Measurements from ENCODE around the gene ENKD1.
A peak's percentile ranks its signal among the peaks of the same experiment; 100 is the strongest.

The ENKD1 gene

DNA sequence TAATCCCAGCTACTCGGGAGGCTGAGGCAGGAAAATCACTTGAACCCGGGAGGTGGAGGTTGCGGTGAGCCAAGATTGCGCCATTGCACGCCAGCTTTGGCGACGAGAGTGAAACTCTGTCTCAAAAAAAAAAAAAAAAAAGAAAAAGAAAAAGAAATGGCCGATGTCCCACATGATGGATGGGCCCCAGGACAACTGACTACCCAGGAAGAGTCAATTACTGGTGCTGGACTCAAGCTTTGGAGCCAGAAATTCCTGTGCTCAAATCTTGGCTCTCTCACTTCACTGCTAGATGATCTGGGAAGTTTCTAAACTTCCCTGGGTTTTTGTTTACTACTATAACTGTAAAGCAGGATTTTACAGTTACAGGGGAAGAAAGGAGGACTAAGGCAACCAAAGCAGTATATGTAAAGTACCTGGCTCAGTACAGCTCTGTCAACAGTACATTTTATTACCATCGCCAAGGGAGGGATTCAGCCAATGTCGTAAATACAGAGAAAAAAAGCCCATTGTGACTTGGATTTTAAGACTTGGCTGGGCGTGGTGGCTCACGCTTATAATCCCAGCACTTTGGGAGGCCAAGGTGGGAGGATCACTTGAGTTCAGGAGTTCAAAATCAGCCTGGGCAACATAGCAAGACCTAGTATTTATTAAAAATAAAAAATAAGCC lies 11.9 kb upstream of the ENKD1 start:
- DNase-seq = no peak

DNA sequence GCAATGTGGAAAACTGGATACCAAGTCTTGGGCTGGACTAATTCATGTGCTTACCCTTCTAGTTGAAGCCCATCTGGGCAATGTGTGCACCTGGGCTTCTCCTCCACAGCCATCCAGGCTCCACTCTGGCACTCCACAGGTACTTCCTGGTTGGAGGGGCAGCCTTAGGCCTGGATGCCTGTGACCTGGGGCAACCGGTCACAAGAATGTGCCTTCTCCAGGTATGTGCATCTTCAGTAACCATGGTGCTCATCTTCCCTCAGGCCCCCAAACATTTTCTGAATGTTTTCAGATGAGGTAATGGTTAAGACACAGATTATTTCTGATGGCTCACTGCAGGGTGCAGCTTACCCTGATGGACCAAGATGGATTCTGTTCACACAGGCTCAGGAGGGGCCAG lies 11.2 kb upstream of the ENKD1 start:
- no peak for DNase-seq

DNA sequence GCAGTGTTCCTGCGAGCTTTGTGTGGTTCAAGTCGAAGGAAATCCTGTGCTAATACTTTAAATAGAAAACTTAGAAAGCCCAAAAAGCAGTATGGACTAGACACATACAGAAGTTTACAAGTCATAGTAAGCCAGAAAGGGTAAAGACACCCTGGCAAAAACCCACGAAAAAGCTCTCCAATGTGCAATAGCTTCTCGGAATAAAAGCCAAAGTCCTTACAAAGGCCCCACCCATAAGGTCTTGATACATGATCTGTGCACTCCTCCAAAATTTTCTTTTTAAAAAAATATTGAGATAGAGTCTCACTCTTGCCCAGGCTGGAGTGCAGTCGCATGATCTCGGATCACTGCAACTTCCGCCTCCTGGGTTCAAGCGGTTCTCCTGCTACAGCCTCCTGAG lies 10.4 kb upstream of the ENKD1 start:
- no peak for DNase-seq

GRCh38 chr16:67676516-67676915 lies 10.0 kb upstream of the ENKD1 start:
- DNase-seq = no peak

DNA sequence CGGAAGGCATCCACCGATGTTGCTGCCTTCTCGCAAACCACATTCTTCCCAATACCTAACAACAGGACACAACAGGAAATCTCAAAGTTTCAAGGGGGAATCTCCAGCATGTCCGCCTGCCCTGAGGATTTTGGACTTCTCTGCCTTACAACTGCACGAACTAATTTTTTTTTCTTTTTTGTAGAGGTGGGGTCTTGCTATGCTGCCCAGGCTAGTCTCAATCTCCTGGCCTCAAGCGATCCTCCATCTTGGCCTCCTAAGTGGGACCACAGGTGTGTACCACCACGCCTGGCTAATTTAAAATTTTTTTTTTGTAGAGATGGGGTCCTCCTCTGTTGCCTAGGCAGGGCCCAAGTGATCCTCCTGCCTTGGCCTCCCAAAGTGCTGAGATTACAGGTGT lies 9.4 kb upstream of the ENKD1 start:
- no peak for DNase-seq

DNA sequence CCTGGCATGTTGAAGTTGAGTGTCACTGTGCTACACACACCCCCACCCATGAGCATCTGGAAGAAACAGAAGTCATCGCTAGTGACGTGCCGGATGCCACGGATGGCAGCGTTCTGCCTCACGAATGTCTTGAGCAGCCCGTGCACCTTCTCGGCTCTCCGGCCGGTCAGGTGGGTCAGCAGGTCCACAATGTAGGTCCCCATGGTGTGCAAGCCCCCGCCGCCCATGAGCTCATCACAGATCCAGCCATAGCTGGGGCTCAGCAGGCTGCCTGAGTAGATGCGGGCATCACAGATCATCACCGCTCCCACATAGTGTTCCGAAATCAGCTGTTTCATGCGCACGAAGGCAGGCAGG lies 9.0 kb upstream of the ENKD1 start:
- no peak for DNase-seq

- DNase-seq = no peak
Measured at GRCh38 chr16:67674851-67675578, 8.5 kb upstream of the ENKD1 start.

GRCh38 chr16:67673712-67674580 lies 7.4 kb upstream of the ENKD1 start:
- no peak for DNase-seq

- DNase-seq = no peak
Measured at GRCh38 chr16:67672739-67673662, 6.5 kb upstream of the ENKD1 start.

DNA sequence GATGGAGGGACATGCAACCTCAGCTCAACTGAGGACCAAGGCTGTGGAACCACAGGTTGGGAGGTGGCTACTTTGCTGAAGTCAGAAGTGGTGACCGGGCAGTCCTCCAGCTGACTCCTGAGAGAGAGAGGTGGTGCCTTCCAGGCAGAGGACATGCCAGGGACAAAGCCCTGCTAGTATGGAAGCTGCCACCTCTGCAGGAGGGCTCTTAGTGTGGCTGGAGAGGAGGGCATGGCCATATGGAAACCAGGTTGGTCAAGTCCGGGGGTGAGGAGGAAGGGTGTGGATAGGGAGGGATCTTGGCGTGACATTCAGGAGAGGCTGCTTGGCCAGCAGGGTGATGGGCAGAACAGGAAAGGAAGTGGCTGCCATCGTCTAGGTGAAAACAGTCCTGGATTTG lies 5.8 kb upstream of the ENKD1 start:
- DNase-seq = no peak

GRCh38 chr16:67669499-67670101 lies 3.0 kb upstream of the ENKD1 start:
- DNase-seq = no peak

DNA sequence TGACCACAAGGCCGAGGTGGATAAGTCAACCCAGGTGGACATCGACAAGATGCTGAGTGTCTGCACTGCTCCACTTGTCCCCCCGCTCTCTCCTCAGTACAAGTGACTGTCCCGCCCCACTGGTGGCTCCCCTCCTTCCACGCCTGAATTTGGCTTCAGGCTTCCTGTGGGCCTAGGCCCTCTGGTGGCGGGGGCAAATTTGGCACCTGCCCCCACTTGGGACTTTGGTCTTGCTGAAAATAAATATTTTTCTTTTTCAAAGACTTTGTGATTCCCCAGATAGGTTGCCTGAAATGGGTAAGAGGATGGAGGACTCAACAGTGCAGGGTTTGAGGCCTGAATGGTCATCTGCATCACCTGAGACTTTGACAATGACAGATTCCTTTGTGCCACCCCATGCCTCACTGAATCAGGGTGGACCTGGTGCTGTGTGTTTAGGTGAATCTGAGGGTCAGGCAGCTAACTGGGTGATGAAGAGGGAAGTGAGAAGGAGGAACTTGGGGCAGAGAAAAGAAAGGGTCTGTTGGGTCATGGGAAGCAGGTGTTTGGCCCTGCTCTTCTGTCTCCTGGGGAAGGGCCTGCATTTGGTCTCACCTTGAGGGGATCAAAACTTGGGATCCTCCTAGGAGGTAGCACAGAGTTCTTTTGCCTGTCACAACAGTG lies 2.1 kb upstream of the ENKD1 start:
- DNase-seq = no peak

- DNase-seq = peak; percentile 67
Measured at GRCh38 chr16:67667817-67668494, 1.4 kb upstream of the ENKD1 start.

DNA sequence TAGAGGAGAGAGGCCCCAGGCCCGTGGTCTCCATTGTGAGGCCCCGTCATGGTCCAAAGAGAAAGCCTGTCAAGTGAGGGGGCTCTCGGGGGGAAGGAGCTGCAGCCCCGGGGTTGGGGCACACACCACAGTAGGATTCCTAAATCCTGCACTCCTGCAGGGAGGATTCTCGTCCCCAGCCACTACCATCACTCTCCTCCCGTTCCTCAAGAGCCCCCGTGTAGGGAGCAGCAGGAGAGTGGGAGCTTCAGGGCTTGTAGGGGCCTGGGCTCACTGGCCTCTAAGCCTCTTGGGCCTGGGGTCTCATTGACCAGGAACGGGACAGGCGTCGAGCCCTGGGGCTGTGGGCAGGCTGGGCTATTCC lies 885 bp upstream of the ENKD1 start:
- no peak for DNase-seq

DNA sequence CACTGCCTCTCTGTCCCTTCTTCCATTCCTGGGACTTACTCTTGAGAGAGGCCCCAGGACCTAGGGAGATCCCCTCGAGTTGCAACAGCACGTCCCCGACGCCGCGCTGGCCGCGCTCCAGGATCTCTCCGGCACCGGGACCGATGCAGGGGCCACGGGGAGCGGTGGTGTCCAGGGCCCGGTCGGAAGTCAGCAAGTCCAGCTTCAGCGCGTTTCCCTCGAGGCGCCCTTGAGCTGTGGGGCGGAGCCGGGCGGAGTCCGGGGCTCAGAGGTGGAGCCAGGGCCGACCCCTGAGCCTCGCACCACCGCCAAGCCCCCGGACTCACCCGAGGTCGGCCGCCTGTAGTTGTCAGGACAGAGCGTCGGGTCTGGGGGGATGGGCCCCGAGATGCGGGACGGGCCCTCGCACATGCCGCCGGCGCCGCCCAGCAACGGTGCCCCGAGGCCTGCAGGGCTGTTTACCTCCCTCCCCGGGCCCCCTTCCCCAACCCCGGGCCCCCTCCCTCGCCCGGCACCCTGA lies 458 bp downstream of the ENKD1 start:
- no peak for DNase-seq

DNA sequence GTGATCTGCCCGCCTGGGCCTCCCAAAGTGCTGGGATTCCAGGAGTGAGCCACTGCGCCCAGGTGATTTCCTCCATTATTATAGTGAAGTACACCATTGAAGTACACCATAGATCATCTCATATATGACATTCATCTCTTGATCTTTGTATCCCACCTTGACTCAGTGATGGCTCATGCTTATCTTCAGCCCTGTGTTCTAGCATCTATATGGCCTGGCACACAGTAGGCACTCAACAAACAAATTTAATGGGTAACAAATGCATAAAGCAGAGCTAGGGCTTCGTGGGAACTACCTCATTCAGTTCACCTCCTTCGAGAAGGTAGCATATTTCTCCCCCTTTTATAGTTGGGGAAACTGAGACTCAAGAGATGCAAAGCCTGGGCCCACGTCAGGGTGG lies 952 bp downstream of the ENKD1 start:
- no peak for DNase-seq

GRCh38 chr16:67664871-67665270 lies 1.7 kb downstream of the ENKD1 start:
- DNase-seq = no peak

DNA sequence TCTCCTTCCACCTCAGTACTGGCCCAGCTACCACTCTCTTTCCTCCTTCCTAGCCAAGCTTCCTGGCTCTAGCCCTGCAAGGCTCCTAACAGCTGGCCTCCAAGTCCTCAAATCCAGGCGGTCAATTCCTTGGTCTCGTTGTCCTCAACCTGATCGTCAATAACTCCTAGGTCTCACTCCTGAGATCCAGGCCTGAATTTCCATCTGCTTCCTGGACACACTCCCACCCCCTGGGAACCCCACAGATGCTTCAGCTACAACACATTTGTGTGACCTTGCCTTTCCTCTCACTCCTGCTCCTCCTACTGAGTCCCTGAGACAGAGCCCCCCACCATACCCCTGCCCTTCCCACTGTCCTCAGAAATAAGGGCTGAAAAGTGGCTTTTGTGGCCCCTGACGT lies 2.3 kb downstream of the ENKD1 start:
- no peak for DNase-seq

GRCh38 chr16:67663877-67664222 lies 2.7 kb downstream of the ENKD1 start:
- no peak for DNase-seq

DNA sequence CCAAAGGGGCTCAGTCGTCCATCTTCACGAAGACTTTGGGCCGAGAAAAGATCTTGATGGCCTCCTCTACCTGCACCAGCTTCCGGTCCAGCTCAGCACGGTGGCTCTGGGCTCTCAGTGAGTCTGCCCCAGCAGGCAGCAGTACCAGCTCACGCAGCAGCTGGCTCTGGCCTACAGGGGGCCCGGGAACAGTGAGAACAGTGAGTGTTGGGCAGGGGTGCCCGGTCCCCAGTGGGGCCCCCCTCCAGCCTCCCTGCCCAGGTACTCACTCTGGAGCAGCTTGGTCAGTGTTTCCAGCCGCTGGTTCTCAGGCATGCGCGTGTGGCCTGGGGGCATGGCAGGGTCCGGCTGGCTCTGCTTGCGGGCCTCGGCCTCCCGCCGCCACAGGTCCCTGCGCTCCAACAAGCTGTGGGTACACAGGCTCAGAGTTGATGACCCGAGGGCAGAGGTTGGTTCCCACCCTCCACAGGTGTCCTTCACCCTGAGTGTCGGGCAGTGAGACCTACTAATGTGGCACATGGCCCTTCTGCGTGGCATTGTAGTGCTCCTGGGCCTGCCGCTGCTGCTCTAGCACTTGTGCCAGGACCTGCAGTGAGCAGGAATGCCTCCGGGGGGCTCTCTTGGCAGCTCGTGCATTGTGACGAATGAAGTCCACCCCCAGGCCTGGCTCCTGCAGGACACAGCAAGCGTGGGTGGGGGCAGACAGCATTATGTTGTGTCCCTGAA lies 3.2 kb downstream of the ENKD1 start:
- DNase-seq = no peak

DNA sequence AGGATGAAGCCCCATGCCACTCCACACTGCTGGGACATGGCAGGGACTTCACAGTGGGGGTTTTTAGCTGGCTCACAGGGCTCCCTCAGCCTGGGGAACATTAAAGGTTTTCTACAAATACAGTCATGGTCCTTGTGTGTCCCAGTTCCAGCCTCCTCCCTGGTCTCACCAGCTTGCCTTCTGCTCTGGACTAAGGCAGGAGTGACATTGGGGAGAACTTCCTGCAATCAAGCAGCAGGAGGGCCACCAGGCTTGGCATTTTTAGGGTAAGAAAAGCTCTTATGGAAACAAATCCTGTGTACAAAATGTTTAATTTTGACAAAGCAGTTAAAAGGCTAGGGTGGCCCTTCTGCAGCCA lies 3.9 kb downstream of the ENKD1 start:
- no peak for DNase-seq
